DMS 273 treated with DMSO at 0.1 percent for 48 hours (cell line): Measurements from ENCODE around the gene NDP.

Source experiments
- DNase-seq: peaks from one replicate; lab custom pipeline; 2025; lab: John Stamatoyannopoulos, UW

The NDP gene, protein sequence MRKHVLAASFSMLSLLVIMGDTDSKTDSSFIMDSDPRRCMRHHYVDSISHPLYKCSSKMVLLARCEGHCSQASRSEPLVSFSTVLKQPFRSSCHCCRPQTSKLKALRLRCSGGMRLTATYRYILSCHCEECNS

DNA sequence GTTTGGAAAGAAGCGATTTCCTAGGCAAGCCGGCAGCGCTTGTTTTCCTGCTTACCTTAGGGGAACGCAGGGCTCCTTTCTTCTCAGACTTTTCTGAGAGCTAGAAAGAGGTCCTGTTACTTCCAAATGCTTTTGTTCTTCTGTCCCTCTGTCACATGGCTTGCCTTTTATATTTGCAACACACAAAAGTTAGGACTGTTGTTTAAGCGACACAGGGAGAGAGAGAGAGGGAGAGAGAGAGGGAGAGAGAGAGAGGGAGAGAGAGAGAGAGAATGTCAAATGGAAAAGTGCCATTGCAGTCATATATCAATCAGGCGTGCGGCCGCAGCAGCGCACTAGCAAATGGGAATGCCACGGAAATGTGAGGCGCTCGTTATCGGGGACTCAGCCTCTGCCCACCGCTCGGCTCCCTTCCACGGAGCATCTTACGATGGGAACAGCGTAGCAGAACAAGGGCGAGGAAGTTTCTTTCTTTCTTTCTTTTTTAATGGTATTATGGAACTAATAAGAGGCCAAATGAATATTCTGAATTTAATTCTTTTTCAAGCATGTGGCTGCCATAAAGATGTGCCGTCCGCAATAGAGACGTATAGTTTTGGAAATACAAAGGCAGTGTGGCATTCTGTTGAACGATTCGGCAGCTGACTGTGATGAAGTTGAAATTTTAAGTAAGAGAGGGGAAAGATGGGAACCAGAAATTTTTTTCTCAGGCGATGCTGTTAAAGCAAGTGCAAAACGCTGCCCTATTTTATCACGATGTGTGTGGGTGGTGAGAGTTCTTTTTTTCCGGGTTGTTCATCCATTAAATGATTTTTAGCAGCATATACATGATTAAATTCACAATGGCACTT, at the start of gene NDP:
Gene NDP, minus strand, starts transcription at position 142 of the 851 bp plus-strand sequence. CDS start 14,745 bp downstream, outside the sequence.
- no peak for DNase-seq

DNA sequence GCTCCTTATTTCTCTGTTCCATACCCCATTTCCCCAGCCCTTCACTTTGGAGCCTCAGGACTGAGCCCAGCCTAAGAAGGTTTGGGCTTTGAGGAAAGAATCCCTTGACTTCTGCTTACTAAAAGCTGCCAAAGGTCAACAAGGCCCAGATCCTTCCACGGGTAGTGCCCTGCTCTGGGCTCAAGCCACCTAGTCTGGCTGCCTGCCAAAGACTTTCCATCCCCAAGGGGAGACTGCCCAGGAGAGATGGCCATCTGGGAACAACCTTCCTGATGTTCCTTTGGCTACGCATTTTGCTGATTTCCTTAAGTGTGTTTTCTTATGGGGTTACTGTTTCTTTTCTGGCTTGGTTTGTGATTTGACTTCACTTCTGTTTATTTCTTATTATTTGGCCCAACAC, 49.8 kb upstream of the NDP start:
- no peak for DNase-seq

DNA sequence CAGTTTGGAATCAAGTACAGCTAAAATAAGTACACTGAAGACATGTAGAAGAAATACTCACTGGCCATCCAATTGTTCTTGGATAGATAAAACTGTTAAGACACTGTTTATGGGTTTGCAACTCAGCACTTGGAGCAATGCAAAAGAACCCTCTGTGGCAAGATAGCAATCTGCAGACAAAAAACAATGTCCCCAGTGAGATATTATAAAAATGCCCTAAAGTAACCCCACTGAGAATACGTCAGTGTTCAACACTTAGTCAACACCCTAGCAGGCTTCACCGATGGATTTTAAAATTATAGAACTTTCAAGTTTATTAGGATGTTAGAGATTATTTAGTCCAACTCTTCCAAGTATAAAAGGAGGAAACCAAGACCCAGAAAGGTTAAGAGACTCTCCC, 47.5 kb upstream of the NDP start:
- DNase-seq = no peak

DNA sequence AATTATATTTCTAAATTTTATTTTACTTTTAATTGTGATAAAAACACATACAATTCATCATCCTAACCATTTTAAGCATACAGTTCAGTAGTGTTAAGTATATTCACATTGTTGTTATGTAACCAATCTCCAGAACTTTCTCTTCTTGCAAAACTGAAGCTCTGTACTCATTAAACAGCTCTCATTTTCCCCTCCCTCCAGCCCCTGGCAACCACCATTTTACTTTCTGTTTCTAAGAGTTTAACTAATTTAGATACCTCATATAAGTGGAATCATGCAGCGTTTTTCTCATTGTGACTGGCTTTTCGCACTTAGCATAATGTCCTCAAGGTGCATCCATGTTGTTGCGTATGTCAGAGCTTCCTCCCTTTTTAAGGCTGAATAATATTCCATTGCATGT, 46.7 kb upstream of the NDP start:
- no peak for DNase-seq

DNA sequence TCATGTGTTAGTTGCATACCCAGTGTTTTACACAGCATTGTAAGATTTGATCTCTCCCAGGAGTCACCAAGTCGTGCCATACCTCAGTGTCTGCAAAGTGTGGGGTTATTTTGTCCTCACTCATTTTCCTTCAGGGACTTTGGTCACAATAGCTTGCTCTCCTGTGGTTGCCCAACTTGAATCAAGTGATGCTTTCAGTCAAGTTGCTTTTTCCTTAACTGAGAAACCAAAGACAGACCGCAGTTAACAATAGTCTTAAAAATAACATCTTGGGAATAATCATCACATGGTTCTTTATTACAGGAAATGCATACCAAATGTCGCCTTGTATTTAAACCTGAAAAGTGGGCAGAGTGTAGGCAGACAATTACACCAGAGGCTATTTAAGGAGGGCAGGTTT, 44.5 kb upstream of the NDP start:
- no peak for DNase-seq

DNA sequence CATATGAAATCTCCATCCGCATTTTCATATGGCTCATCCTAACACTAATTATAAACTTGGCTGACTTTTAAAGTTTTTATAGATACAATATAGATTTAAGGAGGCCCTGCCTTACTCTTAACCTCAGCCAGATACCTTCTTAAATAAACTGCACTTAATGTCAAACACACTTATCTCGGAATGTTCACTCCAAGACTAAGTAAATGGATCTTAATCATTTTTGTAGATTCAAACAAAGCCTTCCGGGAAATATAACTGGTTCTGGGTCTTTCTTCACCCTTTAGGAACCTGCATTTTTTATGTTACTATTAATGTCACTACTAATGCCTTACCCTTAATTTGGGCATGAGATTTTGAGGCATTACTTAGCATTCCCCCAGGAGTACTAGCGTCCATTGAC, 43.7 kb upstream of the NDP start:
- no peak for DNase-seq

DNA sequence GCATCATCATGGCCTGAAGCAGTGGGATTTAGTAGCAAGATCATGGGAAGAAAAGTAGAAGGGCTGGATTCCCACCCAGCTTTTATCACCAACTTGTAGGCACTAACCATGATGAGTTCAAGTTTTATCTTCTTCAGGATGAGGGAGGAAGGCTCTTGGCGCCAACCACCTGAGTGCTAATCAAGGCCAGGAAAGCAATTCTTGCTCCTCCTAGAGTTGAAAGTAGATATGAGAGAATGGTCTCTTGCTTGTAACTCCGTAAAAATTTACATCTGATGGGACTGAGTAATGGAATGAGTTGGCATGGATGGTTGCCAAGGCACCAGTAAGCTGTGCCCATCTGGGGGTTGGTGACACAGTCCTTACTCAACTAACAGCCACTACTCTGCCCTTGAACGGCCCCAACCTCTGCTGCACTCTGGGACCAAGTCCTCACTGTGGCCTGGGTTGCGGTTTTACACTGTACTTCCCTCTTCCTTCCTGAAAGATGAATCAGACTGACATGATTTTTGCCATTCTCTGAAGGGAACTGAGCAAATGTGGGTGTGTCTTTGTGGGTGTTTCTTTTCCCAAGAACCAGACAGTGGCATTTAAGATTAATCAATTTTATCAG, 39.4 kb upstream of the NDP start:
- no peak for DNase-seq

DNA sequence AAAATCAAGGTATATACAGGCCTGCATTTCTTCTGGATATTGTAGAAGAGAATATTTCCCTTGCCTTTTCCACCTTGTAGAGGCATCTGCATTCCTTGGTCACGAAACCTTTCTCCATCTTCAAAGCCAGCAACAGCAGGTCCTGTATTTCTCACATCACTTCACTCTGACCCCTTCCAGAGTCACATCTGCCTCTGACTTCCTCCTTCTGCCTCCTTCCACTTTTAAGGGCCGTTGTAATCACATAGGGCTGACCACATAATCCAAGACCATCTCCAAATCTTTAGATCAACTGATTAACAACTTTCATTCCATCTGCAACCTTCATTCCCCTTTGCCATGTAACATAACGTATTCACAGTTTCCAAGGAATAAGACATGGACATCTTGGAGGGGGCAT, 38.3 kb upstream of the NDP start:
- DNase-seq = no peak

DNA sequence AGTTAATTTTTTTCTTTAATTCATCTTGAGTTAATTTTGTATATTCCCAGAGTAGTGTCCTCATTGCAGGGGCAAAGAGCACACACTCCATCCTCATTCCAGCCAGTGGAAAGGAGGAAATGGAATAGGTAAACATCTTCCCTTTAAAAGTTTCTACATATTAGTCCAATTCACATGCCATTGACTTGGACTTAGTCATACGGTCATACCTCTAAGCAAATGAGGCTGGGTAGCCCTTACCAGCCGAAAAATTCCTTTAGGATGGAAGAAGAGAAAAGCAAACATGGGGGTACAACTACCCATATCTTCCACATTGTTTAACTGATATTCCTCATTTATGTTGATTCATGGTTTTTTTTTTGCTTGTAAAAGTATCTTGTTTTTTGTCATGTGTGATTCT, 37.4 kb upstream of the NDP start:
- no peak for DNase-seq

DNA sequence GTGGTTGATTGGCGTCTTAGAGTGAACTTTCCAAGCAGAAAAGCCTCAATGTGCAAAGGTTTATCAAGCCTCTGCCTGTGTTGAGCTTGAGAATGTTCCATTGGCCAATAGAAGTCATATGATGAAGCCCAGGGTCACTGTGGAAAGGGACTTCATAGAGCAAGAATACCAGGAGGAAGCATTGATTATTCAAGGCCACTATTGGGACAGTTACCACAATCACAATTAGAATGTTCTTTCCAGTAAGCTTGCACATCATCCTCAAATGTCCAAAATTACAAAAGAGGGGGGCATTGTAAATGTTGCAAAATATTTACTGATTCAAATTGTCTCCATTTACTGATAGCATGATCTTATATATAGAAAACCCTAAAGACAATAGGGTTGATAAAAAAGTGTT, 32.9 kb upstream of the NDP start:
- no peak for DNase-seq

DNA sequence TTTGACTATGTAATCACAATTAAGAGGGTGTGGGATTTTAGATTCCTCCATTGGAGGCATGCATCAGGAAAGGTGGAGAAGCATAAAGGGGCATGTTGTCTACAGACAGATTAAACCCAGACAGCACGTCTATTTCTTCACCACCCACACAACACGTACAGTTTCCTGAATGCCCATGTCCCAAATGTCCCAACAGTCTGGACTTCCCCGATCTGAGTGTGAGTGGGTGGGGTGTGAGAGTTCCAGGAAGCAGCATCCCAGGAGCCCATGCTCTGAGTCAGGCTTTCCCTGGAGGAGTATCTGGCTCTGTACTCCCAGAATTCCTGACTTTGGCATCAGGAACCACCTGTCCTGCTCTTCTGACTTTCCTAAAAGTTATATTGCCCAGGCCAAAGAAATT, 30.8 kb upstream of the NDP start:
- no peak for DNase-seq

DNA sequence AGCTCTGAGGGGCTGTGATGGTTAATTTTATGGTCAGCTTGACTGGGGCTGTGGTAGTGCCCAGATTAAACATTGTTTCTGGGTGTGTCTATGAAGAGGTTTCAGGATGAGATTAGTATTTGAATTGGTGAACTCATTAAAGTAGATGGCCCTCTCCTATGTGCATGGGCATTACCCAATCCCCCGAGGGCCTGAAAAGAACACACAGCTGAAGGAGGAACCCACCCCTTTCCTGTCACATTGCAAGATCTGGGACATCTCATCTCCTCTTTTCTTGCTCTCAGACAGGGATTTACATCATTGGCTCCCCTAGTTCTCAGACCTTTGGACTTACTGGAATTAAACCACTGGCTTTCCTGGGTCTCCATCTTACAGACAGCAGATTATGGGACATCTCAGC, 29.4 kb upstream of the NDP start:
- no peak for DNase-seq

DNA sequence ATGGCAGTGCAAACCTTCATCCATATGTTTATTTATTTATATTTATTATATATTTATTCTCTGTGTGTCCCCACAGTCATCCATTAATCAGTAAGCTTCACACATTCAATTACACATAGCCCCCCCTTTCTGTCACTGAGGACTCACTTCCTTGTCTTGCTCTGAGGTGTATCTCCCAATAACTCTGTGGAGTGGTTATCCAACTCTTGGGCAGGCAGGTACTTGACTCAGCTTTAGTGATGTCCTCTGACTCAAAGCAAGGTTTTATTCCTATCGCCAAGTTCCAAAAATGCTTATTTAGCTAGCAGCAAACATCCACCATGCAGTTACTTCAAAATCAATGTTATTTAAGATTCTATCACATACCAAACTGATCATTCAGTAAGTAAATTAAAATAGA, 25.2 kb upstream of the NDP start:
- no peak for DNase-seq

DNA sequence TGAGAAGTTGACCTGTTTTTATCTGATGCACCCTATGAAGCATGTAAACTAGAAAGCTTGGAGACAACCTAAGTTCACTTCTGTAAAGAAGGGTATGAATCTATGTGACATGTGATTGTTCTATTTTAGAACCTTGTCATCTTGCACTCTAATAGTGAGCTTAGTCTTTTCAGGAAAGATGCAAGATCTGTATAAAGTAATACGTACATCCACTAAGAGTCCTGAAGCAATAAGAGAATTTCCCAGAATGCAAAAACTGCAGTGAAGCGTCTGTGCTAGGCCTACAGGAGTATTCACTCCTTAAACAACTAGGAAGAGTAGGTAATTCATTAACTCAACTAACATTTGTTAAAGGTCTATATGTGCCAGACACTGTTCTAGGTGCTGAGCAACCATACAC, 23.3 kb upstream of the NDP start:
- no peak for DNase-seq

DNA sequence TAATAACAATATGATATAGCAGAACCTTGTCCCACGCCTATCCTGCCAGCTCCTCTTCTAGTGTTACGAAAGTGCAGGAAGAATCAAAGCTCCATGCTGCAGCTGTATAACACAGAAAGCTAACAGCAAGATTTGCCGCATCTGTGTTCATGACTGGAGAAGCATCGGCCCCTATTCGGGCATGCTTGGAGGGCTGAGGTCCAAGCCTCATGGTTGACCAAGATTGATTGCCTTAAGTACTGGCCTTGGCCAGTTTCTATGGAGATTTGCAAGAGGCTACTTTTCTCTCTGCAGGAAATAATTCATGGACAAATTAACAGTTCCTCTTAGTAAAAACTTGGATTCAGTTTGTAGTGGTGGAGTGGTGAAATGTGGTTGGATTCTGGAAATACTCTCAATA, 12.9 kb upstream of the NDP start:
- no peak for DNase-seq

DNA sequence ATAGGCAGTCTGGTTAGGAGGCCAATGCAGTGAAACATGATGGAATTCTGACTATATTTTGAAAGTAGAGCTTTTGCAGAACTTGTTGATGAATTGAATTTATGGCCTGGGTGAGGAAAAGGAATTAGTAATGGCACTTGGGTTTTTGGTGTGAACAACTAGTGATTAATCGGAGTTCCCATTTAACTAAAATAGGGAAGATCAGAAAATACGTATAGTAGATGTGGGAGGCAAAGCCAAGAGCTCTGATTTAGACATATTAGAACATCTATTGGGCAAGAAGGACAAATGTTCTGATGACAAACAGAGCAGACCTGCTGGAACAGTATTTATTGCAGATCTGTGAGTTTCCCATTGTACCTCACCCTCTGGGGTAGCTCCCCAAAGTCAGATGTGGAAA, 12.3 kb upstream of the NDP start:
- no peak for DNase-seq

DNA sequence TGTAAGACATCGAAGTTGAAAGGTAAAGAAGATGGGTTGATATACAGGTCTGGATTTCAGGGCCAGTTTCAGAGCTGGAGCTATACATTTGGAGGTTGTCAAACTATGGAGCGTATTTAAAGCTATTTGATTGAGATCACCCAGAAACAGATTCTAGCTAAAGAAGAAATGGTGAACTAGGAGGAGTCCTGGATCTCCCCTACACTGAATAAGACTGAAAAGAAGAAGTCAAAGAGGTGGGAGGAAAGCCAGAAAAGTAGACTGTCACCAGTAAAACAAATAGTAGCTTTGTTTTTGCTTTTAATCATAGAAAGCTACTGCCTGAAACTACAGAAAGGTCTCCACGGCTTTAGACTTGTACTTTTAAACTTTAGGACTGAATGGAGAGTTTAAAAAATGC, 5.0 kb upstream of the NDP start:
- DNase-seq = no peak

DNA sequence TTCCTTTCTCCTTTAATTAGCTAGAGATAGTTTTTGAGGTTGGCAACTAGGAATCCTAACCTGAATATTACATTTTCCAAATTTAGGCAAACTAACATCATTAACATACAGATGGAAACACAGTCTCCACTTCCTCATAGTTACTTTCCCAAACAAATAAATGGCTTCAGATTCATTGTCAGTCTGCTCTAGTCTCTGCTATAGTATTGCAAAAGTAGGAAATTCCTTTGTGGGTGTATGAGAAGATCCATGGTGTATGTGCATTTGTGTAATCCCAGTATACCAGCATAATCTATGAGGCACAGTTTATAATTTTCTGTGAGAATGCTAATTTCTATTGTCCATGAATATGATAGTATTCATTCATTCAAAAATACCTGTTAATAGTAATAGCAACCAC, 3.0 kb upstream of the NDP start:
- DNase-seq = no peak

DNA sequence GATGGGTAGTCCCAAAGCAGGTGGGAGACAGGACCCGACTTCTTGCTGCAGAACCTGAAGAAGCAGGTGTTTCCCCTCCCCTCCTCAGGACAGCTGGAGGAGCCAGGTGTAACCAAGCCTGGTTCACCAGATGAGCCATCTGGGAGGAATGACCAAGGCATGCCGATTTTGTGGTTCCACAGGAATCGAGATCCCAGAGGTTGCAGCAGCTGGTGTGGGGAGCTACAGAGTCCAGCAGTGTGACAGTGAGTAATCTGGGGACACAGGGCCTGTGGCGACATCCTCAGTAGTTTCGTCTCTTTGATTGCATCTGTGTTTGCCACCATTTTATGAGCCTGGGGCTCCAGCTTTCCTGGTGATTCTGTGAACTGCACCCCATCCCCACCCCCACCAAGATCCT, 2.6 kb upstream of the NDP start:
- no peak for DNase-seq

DNA sequence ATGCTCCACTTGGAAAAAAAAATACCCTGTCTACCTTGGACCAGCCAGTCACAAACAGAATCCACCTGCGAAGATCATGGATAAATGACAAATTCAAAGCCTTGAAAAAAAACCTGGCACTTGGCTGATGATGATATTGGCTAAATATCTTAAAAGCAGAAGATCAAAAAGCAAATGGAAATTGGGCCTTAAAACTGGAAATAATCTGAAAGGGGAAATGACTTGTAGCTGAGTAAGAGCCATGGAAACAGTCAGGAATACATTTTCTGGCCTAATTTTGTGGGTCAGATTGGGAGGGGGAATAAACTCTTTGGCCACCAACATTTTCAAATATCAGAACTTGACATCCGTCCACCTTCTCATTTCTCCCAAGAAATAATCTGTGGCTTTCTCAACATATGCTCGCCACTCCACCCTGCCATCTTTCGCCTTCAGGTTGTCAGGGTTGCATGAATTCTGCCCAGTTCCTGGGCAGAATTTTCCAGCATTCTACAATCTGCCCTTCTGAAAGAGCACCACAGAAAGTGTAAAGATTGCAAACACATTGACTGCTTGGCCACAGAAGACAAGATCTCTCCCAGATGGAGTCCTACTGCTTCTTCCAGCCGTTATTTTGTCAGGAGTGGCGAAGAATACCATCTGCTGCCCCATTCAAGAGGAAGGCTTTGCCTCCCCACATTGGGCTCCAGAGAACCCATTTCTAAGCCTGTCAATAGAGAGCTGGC, 1.7 kb upstream of the NDP start:
- no peak for DNase-seq

DNA sequence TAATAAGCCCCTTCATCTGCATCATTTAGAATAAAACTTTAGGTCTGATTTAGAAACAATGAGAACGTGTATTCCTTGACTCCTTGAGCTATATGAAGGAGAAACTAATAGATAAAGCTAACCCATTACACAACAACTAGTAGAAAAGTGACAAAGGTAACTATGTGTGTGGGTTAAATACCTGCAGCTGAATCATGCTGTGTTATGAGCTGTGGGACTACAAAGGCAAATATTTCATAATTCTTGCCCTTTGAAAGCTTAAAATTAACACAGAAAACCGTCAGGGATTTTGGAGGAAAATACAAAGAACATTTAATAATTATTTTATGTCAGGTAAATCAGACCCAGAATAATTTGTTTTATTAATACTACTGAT, 898 bp upstream of the NDP start:
- no peak for DNase-seq

DNA sequence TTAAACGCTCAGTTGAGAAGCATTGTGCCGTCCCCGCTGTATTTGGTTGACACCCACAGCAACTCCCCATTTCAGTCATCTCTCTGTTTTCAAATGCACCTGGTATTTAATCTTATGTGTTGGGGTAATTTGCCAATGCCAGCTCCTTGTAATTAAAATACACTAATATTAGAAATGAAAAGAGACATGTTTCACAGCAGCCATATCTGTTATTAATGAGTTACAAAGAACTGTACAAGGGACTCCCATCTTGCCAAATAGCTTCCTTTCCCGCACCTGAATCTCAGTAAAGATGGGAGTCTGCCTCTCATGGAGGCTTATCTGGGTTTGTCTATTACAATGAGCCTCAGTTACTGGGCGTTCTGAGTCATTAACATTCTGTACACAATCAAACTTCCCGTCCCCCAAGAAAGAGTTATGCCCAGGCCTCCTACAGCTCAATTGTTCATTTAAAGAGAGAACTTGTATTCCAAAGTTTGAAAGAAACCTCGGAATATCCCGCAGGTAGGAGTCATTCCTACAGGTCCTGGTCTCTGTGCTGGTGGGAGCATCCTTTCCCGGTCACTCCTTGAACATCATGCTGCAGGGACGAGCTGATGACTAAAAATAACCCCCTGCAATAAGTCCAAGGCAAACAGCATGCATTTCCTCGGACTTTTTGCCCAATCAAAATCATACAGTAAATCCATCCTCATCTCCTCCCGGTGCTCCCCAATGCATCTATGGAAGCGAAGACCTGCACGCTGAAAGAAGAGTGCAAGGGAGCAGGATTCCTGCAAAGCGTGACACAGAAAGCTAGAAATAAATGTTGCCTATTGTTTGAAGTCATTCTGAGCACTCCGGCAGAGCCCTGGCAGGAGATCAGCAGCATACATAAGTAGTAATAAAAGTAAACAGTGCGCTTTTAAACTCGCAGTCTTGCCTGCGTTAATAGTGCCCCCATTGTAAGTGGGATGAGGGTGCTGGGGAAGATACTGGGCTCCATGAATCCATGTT, 926 bp downstream of the NDP start:
- no peak for DNase-seq
